ENCODE results near the gene ZNF41.
A peak's percentile ranks its signal among the peaks of the same experiment; 100 is the strongest.
"Not testable (repeated sequence)": the region's sequence is repeated elsewhere in the genome, so short reads cannot be mapped to it uniquely, and the experiment has no call there.

ZNF41 gene

GRCh38 chrX:47482512-47483305, at the start of gene ZNF41:
Gene ZNF41 (minus strand): TSS chrX:47483222. CDS start chrX:47467481, 15,741 bp downstream.
- Histone ChIP-seq H3K36me3 (ENCODE audit: control insufficient read depth in 5 of 5, insufficient read depth in 5 of 5, low read length in 5 of 5) (no peaks in the 10 kb centered on the region), H3K27ac (ENCODE audit: low read depth, low read length) (peak within 1 kb of the TSS; percentile 81), H3K27me3 (ENCODE audit: control insufficient read depth in 5 of 5, insufficient read depth in 4 of 5, low read length in 5 of 5) (no peaks in the 10 kb centered on the region), H3K4me1 (ENCODE audit: control insufficient read depth in 5 of 5, insufficient read depth in 5 of 5, low read length in 5 of 5) (peaks cover 0 to 21% (median 11%) of the 10 kb centered on the region in 5 donors), H3K9ac (ENCODE audit: low read length in 5 of 5) (peak within 1 kb of the TSS; percentile 41 to 82 (median 70)), H3K9me3 (ENCODE audit: control insufficient read depth in 5 of 5, low read length in 5 of 5) (no peaks in the 10 kb centered on the region), H3K4me3 (ENCODE audit: low read depth in 1 of 5, low read length in 5 of 5) (peak within 1 kb of the TSS; percentile 59 to 76 (median 72))

- Histone ChIP-seq H3K4me3 (ENCODE audit: low read depth in 1 of 5, low read length in 5 of 5) (no peak overlapping the region), H3K4me1 (ENCODE audit: control insufficient read depth in 5 of 5, insufficient read depth in 5 of 5, low read length in 5 of 5) (no peaks in the 10 kb centered on the region), H3K36me3 (ENCODE audit: control insufficient read depth in 5 of 5, insufficient read depth in 5 of 5, low read length in 5 of 5) (no peaks in the 10 kb centered on the region), H3K27ac (ENCODE audit: low read depth, low read length) (no peak overlapping the region), H3K9me3 (ENCODE audit: control insufficient read depth in 5 of 5, low read length in 5 of 5) (peaks cover 0 to 8% (median 5%) of the 10 kb centered on the region in 5 donors), H3K27me3 (ENCODE audit: control insufficient read depth in 5 of 5, insufficient read depth in 4 of 5, low read length in 5 of 5) (peaks cover 0 to 5% (median 0%) of the 10 kb centered on the region in 5 donors), H3K9ac (ENCODE audit: low read length in 5 of 5) (no peak overlapping the region)
Measured at GRCh38 chrX:47530049-47530448, 47.0 kb upstream of the ZNF41 start.

- H3K4me3 ChIP-seq (ENCODE audit: low read depth in 1 of 5, low read length in 5 of 5) = no peak overlapping the region
- H3K9me3 ChIP-seq (ENCODE audit: control insufficient read depth in 5 of 5, low read length in 5 of 5) = peaks cover 0 to 8% (median 5%) of the 10 kb centered on the region in 5 donors
- H3K4me1 ChIP-seq (ENCODE audit: control insufficient read depth in 5 of 5, insufficient read depth in 5 of 5, low read length in 5 of 5) = no peaks in the 10 kb centered on the region
- H3K9ac ChIP-seq (ENCODE audit: low read length in 5 of 5) = no peak overlapping the region
- H3K36me3 ChIP-seq (ENCODE audit: control insufficient read depth in 5 of 5, insufficient read depth in 5 of 5, low read length in 5 of 5) = no peaks in the 10 kb centered on the region
- H3K27ac ChIP-seq (ENCODE audit: low read depth, low read length) = no peak overlapping the region
- H3K27me3 ChIP-seq (ENCODE audit: control insufficient read depth in 5 of 5, insufficient read depth in 4 of 5, low read length in 5 of 5) = peaks cover 0 to 5% (median 0%) of the 10 kb centered on the region in 5 donors
Measured at GRCh38 chrX:47529548-47529947, 46.5 kb upstream of the ZNF41 start.

DNA sequence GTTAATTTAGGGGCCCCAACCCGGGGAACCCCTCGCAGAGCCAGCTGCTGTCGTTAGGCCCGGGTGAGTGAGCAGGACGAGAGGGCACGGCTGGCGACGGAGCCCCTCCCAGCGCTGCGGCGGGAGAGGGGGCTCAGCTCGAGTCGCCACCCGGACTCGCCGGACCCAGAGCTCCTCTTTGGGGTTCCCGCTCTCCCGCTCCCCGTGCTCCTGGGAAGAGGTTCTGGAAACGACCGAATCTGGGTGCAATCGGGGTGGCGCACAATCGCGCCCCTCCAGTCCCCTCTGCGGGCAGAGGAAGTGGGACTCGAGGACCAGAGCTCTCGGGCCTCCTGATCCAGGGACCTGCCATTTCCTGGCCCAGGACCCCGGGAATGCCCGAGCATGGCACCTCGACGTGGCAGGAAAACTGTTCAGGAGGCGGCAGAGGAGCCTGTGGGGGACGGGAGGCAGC, 40.7 kb upstream of the ZNF41 start:
- Histone ChIP-seq H3K9ac (ENCODE audit: low read length in 5 of 5) (peak overlapping the region in 2 of 5 donors; percentile 43 to 52), H3K27me3 (ENCODE audit: control insufficient read depth in 5 of 5, insufficient read depth in 4 of 5, low read length in 5 of 5) (peaks cover 0 to 6% (median 0%) of the 10 kb centered on the region in 5 donors), H3K36me3 (ENCODE audit: control insufficient read depth in 5 of 5, insufficient read depth in 5 of 5, low read length in 5 of 5) (no peaks in the 10 kb centered on the region), H3K27ac (ENCODE audit: low read depth, low read length) (no peak overlapping the region), H3K4me3 (ENCODE audit: low read depth in 1 of 5, low read length in 5 of 5) (peak overlapping the region in 4 of 5 donors; percentile 54 to 64 (median 57)), H3K4me1 (ENCODE audit: control insufficient read depth in 5 of 5, insufficient read depth in 5 of 5, low read length in 5 of 5) (peaks cover 0 to 5% (median 4%) of the 10 kb centered on the region in 5 donors), H3K9me3 (ENCODE audit: control insufficient read depth in 5 of 5, low read length in 5 of 5) (peaks cover 0 to 18% (median 16%) of the 10 kb centered on the region in 5 donors)

GRCh38 chrX:47523297-47523696, 40.3 kb upstream of the ZNF41 start:
- H3K27ac ChIP-seq (ENCODE audit: low read depth, low read length) = no peak overlapping the region

DNA sequence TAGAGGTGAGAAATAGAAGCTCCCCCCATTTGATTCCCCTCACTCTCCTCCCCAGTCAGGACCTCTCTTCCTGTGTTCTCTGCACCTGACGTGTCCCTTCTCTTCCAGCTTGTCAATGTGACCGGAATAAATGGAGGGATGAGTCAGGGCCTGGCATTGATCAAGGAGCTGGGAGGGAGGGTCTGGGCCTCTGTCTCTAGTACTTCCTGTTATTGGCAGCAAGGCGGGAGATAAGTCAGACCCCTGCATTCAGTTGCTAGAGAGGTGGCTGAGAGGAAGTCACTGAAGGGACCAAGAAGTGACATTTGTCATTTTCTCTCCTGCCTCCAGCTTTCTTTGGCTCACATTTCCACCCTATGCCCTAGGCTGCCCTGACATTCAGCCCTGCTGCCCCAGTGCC, 35.1 kb upstream of the ZNF41 start:
- Histone ChIP-seq H3K36me3 (ENCODE audit: control insufficient read depth in 5 of 5, insufficient read depth in 5 of 5, low read length in 5 of 5) (no peaks in the 10 kb centered on the region), H3K4me3 (ENCODE audit: low read depth in 1 of 5, low read length in 5 of 5) (no peak overlapping the region), H3K4me1 (ENCODE audit: control insufficient read depth in 5 of 5, insufficient read depth in 5 of 5, low read length in 5 of 5) (peaks cover 0 to 5% (median 3%) of the 10 kb centered on the region in 5 donors), H3K9ac (ENCODE audit: low read length in 5 of 5) (no peak overlapping the region), H3K27ac (ENCODE audit: low read depth, low read length) (no peak overlapping the region), H3K9me3 (ENCODE audit: control insufficient read depth in 5 of 5, low read length in 5 of 5) (peaks cover 0 to 13% (median 8%) of the 10 kb centered on the region in 5 donors), H3K27me3 (ENCODE audit: control insufficient read depth in 5 of 5, insufficient read depth in 4 of 5, low read length in 5 of 5) (peaks cover 0 to 7% (median 3%) of the 10 kb centered on the region in 5 donors)

More at GRCh38 chrX:47523297-47523696, 40.3 kb upstream of the ZNF41 start:
- peaks cover 0 to 5% (median 4%) of the 10 kb centered on the region in 5 donors for H3K4me1 ChIP-seq (ENCODE audit: control insufficient read depth in 5 of 5, insufficient read depth in 5 of 5, low read length in 5 of 5)
- H3K27me3 ChIP-seq (ENCODE audit: control insufficient read depth in 5 of 5, insufficient read depth in 4 of 5, low read length in 5 of 5) = peaks cover 0 to 6% (median 0%) of the 10 kb centered on the region in 5 donors
- H3K4me3 ChIP-seq (ENCODE audit: low read depth in 1 of 5, low read length in 5 of 5) = peak overlapping the region; percentile 29 to 64 (median 61)
- H3K36me3 ChIP-seq (ENCODE audit: control insufficient read depth in 5 of 5, insufficient read depth in 5 of 5, low read length in 5 of 5) = no peaks in the 10 kb centered on the region
- no peak overlapping the region for H3K9ac ChIP-seq (ENCODE audit: low read length in 5 of 5)
- H3K9me3 ChIP-seq (ENCODE audit: control insufficient read depth in 5 of 5, low read length in 5 of 5) = peaks cover 0 to 18% (median 16%) of the 10 kb centered on the region in 5 donors

DNA sequence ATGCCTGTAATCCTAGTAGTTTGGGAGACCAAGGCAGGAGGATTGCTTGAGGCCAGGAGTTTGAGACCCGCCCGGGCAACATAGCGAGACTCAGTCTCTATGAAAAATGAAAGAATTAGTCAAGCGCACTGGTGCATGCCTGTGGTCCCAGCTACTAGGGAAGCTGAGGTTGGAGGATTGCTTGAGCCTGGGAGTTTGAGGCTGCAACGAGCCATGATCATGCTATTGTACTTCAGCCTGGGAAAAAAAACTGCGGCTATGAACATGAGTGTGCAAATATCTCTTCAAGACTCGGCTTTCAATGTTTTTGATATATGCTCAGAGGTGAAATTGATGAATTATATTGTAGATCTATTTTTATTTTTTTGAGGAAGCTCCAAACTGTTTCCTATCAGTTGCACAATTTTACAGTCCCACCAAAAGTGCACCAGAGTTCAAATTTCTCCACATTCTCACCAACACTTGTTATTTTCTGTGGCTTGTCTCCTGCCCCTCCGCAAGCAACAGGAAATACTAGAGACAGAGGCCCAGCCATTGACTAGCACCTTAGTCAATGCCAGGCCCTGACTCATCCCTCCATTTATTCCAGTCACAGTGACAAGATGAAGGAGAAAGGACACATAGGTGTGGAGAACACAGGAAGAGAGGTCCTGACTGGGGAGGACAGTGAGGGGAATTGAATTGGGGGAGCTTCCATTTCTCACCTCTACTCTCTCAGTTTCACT, 33.1 kb upstream of the ZNF41 start:
- H3K9me3 ChIP-seq (ENCODE audit: control insufficient read depth in 5 of 5, low read length in 5 of 5) = peaks cover 0 to 1% (median 0%) of the 10 kb centered on the region in 5 donors
- H3K4me1 ChIP-seq (ENCODE audit: control insufficient read depth in 5 of 5, insufficient read depth in 5 of 5, low read length in 5 of 5) = peaks cover 0 to 5% (median 3%) of the 10 kb centered on the region in 5 donors
- H3K9ac ChIP-seq (ENCODE audit: low read length in 5 of 5) = no peak overlapping the region
- no peaks in the 10 kb centered on the region for H3K36me3 ChIP-seq (ENCODE audit: control insufficient read depth in 5 of 5, insufficient read depth in 5 of 5, low read length in 5 of 5)
- H3K27ac ChIP-seq (ENCODE audit: low read depth, low read length) = no peak overlapping the region
- H3K4me3 ChIP-seq (ENCODE audit: low read depth in 1 of 5, low read length in 5 of 5) = no peak overlapping the region
- H3K27me3 ChIP-seq (ENCODE audit: control insufficient read depth in 5 of 5, insufficient read depth in 4 of 5, low read length in 5 of 5) = peaks cover 0 to 7% (median 3%) of the 10 kb centered on the region in 5 donors

DNA sequence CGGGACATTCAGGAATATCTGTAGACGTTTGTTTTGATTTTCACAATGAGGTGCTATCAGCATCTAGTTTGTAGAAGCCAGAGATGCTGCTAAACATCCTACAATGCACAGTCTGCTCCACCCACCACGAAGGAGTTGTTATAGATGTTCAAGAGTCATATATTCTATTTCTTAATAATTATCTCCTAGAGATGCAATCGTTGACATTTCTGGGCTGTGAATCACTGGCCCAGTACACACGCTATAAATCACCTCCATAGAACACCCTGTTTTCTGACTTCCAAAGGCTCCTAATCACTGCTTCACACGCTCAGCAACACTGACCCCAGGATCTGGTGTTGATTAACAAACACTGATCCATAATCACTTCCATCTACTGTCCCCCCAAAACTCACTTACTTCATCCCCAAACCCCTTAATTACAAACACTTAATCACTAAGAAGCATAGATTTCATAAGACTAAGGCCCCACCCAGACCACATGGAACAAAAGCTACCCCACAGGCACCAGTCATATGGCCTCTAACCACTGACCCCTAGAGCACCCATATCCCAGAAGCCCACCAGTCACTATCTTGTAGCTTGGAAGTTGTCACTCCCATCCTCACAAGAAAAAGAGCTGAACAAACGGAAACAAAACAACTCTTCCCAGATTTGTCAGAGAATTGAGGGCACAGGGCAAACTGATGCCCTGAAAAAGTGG, 31.7 kb upstream of the ZNF41 start:
- Histone ChIP-seq H3K9ac (ENCODE audit: low read length in 5 of 5) (no peak overlapping the region), H3K4me1 (ENCODE audit: control insufficient read depth in 5 of 5, insufficient read depth in 5 of 5, low read length in 5 of 5) (peaks cover 0 to 5% (median 3%) of the 10 kb centered on the region in 5 donors), H3K9me3 (ENCODE audit: control insufficient read depth in 5 of 5, low read length in 5 of 5) (no peaks in the 10 kb centered on the region), H3K27me3 (ENCODE audit: control insufficient read depth in 5 of 5, insufficient read depth in 4 of 5, low read length in 5 of 5) (peaks cover 0 to 7% (median 3%) of the 10 kb centered on the region in 5 donors), H3K4me3 (ENCODE audit: low read depth in 1 of 5, low read length in 5 of 5) (no peak overlapping the region), H3K36me3 (ENCODE audit: control insufficient read depth in 5 of 5, insufficient read depth in 5 of 5, low read length in 5 of 5) (no peaks in the 10 kb centered on the region), H3K27ac (ENCODE audit: low read depth, low read length) (no peak overlapping the region)

DNA sequence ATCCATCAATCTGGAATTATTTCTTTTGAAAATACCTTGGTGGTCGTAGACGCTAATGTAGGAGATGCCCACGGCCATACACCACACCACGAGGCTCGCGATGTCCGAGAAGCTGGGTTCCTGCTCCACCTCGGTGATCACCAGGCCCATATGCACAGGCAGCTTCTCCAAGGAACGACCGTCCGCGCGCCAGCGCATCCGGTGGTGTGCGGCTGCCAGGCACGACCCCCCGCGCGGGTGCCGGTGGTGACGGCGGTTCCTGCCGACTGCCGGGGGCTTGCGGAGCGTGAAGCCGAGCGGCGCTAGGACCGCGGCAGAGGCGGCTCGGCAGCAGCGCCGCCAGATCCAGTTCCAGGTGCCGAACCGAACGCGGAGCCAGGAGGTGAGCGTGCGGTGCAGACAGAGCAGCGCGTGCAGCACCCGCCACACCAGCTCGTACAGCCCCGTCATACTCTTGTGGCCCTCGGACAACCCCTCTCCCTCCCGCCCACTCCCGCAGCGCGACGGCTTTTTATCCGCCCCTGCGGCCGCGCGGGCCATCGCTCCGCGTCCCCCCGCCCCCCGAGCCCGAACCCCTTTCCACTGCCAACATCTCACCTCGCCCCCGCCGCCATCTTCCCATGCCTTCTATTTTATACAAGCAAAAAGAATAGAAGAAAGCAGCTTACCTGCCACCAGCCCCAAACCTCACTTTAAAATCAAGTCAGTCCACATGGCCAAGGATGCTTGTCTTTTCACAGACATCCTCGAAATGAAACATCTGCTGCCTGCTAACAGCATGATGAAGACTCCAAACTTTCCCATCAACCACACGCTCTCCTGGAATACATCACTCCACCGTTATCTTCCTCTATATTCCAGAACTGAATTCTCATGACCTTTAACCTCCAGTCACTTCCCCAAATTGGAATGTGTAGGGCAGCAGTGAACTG, 30.3 kb upstream of the ZNF41 start:
- peak overlapping the region in 4 of 5 donors; percentile 39 to 49 (median 46) for H3K4me3 ChIP-seq (ENCODE audit: low read depth in 1 of 5, low read length in 5 of 5)
- H3K27ac ChIP-seq (ENCODE audit: low read depth, low read length); H3K9me3 ChIP-seq (ENCODE audit: control insufficient read depth in 5 of 5, low read length in 5 of 5); H3K27me3 ChIP-seq (ENCODE audit: control insufficient read depth in 5 of 5, insufficient read depth in 4 of 5, low read length in 5 of 5); H3K4me1 ChIP-seq (ENCODE audit: control insufficient read depth in 5 of 5, insufficient read depth in 5 of 5, low read length in 5 of 5); H3K36me3 ChIP-seq (ENCODE audit: control insufficient read depth in 5 of 5, insufficient read depth in 5 of 5, low read length in 5 of 5); H3K9ac ChIP-seq (ENCODE audit: low read length in 5 of 5): not testable (repeated sequence)
